Prostate gland (tissue), 2 donors: ENCODE results near the gene NEDD4L. TPM values are rescaled to one million over a fixed set of nuclear protein-coding genes. Genes with fewer than 3 reads are reported as not detected.

Source experiments
- DNase-seq: peaks from one replicate; pipeline ENCODE4 v3.0.0-alpha.2; 2019; ENCODE audit warnings: low spot score
- H3K27ac ChIP-seq, 2 donors: fragments of 200-600 bp; sonication (generic); 2 replicates each; pipeline ENCODE4 v1.5.1; 2017 to 2019
- H3K27me3 ChIP-seq: fragments of 200-600 bp; sonication (generic); replicated peaks from 2 replicates; pipeline ENCODE4 v1.5.1; 2019; ENCODE audit not compliant: insufficient read depth
- H3K36me3 ChIP-seq, 2 donors: fragments of 200-600 bp; sonication (generic); 1 replicate in 1 of 2; 2 replicates in 1 of 2; pipeline versions ENCODE4 v1.5.1 to v1.8.1; 2017 to 2019
- H3K4me1 ChIP-seq: fragments of 200-600 bp; sonication (generic); replicated peaks from 2 replicates; pipeline ENCODE4 v1.5.1; 2019
- H3K4me3 ChIP-seq, 2 donors: fragments of 200-600 bp; sonication (generic); 2 replicates each; pipeline ENCODE4 v1.5.1; 2017 to 2019
- H3K9me3 ChIP-seq: fragments of 200-600 bp; sonication (generic); 2 replicates; pipeline ENCODE4 v1.5.1; 2017
- POLR2A ChIP-seq: fragments of 450-650 bp; IDR thresholded peaks from one replicate; pipeline ENCODE4 v1.6.1; 2016; ENCODE audit warnings: antibody characterized with exemption, mild to moderate bottlenecking
- POLR2AphosphoS5 ChIP-seq: sonication (generic); formaldehyde crosslinking; IDR thresholded peaks from one replicate; pipeline ENCODE4 v1.6.1; 2017; ENCODE audit warnings: antibody characterized with exemption
- WGBS: methylation state at CpG from one replicate; pipeline ENCODE4 v1.1.5; 2018; 5-methylcytosine and 5-hydroxymethylcytosine counted together
- intact Hi-C: fragments of 100-400 bp; cut with DNase I; formaldehyde crosslinking; loops from one replicate; pipeline ENCODE4 v1.14.2; 2022
- total RNA-seq, 2 donors: library from RNA; depleted of rRNA; stranded (reverse); fragments of >200 nt; gene quantifications; one replicate each; pipeline ENCODE4 v1.1.0, GENCODE V29; 2016
- TF ChIP-seq, protein P1 (sequence below), 4 experiments: fragments of 200-600 bp in 2 of 4; fragments of 450-650 bp in 2 of 4; sonication (generic) in 2 of 4; IDR thresholded peaks; 1 replicate in 3 of 4; 2 replicates in 1 of 4; pipeline ENCODE4 v1.5.1; 2016 to 2019; ENCODE audit warnings: antibody characterized with exemption in 4 of 4, mild to moderate bottlenecking in 2 of 4, moderate library complexity in 2 of 4

The NEDD4L gene
- total RNA-seq, 2 donors from 2014 or later = 280 to 420 TPM

DNA sequence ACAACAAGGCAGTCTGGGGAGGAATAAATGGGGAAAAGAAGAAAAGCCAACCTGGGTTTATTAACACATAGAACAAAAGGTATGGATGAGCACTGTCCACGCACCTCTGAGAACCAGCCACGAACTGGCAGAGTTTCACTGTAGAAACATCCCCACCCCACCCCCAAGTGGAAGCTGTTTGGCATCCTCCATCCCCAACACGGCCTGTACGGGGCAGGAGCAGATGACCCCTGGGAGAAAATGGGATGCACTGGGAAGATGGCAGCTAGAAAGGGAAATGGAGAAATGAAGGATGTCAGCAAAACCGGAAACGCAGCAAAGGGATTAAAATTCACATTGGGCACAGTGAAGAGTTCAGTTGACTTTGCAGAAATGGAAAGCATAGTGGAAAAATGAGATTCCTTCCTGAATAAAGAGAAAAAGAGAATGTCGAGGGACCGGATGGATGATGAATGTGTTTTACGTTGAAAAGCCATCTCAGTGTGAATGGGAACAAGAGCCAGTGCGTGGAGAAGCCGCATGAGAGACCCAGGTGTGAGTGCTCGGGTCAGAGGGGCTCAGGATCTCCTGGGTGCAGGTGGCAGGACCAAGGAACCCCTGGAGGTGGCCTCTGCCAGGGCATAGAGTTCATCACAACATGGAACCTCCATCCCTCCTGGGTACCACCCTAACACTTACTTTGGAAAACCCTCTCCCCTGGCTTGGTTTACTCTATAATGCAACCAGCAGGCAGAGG lies 337.8 kb downstream of the NEDD4L start:
- H3K9me3 ChIP-seq = no peaks in the 10 kb centered on the region
- no peaks in the 10 kb centered on the region for H3K4me1 ChIP-seq
- no peak for DNase-seq
- H3K27me3 ChIP-seq = no peaks in the 10 kb centered on the region
- no peak for TF ChIP-seq POLR2A
- no peak overlapping the region for H3K27ac ChIP-seq
- intact Hi-C loops = no loop called here
- H3K4me3 ChIP-seq = no peak overlapping the region
- peaks cover 0 to 5% of the 10 kb centered on the region in 2 donors for H3K36me3 ChIP-seq
- 91% methylated on average over 12 of the region's 12 CpGs for WGBS

DNA sequence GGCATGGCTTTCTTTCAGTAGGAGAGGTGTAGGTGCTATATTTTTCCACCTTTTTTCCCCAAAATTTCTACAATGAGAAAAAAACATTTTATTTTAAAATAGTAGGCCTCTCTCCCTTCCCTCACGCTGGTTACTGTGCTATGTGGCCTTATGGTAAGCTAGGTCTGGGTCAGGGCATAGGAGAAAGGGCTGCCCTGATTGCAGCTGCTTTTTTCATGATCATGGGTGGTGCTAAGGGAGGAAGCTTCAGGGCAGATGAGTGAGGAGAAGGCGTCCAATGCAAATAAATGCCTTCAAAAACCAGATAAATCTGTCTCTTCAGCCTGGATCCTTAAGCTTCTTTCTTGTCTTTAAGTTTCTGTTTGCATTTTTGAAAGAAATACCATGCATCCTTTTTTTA lies 338.4 kb downstream of the NEDD4L start:
- H3K9me3 ChIP-seq = no peaks in the 10 kb centered on the region
- no peak for DNase-seq
- H3K4me3 ChIP-seq = no peak overlapping the region
- H3K27ac ChIP-seq = no peak overlapping the region
- TF ChIP-seq POLR2A (no peak), POLR2AphosphoS5 (no peak)
- TF ChIP-seq, protein P1, sequence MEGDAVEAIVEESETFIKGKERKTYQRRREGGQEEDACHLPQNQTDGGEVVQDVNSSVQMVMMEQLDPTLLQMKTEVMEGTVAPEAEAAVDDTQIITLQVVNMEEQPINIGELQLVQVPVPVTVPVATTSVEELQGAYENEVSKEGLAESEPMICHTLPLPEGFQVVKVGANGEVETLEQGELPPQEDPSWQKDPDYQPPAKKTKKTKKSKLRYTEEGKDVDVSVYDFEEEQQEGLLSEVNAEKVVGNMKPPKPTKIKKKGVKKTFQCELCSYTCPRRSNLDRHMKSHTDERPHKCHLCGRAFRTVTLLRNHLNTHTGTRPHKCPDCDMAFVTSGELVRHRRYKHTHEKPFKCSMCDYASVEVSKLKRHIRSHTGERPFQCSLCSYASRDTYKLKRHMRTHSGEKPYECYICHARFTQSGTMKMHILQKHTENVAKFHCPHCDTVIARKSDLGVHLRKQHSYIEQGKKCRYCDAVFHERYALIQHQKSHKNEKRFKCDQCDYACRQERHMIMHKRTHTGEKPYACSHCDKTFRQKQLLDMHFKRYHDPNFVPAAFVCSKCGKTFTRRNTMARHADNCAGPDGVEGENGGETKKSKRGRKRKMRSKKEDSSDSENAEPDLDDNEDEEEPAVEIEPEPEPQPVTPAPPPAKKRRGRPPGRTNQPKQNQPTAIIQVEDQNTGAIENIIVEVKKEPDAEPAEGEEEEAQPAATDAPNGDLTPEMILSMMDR (IDR thresholded peaks at IDR 0.05) = no peak
- 85% methylated on average over 2 of the region's 2 CpGs for WGBS
- H3K36me3 ChIP-seq = peaks cover 0 to 5% of the 10 kb centered on the region in 2 donors
- intact Hi-C loops = no loop called here
- H3K4me1 ChIP-seq = no peaks in the 10 kb centered on the region
- no peaks in the 10 kb centered on the region for H3K27me3 ChIP-seq

DNA sequence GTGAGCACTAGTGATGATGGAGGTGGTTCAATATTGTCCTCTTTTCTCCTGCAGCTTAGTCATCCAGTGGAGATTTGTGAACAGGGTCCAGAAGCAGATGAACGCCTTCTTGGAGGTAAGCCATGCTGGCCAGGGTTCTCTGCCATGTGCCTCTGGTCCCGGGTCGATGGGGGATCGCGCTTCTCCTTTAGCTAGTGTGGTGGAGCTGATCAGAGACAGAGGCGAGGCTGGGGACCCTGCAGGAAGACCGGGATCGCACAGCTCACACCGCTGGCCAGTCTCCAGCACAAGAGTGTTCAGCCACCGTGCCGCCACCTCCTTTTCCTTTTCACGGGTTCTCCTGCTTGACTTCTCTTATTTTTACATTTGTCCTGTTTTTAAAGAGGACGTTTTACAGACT lies 341.4 kb downstream of the NEDD4L start:
- H3K4me1 ChIP-seq = no peaks in the 10 kb centered on the region
- WGBS = 92% methylated on average over 13 of the region's 13 CpGs
- no peaks in the 10 kb centered on the region for H3K9me3 ChIP-seq
- H3K36me3 ChIP-seq = peaks cover 0 to 5% of the 10 kb centered on the region in 2 donors
- no peaks in the 10 kb centered on the region for H3K27me3 ChIP-seq
- no peak overlapping the region for H3K4me3 ChIP-seq
- no peak for DNase-seq
- TF ChIP-seq POLR2A = no peak
- TF ChIP-seq POLR2AphosphoS5 = no peak
- TF ChIP-seq, protein P1 (IDR thresholded peaks at IDR 0.05) = no peak
- H3K27ac ChIP-seq = no peak overlapping the region
- intact Hi-C loops = no loop called here

DNA sequence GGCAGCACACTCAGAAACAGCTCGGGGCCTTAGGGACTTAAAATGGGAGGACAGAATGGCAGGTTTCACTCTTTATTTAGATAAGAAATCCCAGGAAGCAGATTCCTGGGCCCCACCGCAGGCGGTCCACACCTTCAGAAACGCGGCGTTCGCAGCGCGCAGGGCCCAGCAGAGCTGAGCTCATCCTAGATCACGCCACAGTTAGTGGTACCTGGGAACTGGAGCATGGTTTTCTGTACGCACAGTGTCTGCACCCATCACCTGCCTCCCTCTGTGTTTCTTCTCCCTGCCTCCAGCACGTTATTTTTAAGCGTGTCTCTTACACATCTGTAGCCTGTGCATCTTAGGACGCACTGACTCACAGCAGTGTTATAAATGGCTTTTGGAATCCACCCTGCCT lies 342.8 kb downstream of the NEDD4L start:
- TF ChIP-seq POLR2A = no peak
- TF ChIP-seq POLR2AphosphoS5 = no peak
- TF ChIP-seq, protein P1 (IDR thresholded peaks at IDR 0.05) = no peak
- DNase-seq = no peak
- H3K36me3 ChIP-seq = peaks cover 2 to 5% of the 10 kb centered on the region in 2 donors
- intact Hi-C loops = no loop called here
- no peak overlapping the region for H3K27ac ChIP-seq
- WGBS = 94% methylated on average over 14 of the region's 14 CpGs
- H3K4me1 ChIP-seq = no peaks in the 10 kb centered on the region
- H3K9me3 ChIP-seq = no peaks in the 10 kb centered on the region
- no peaks in the 10 kb centered on the region for H3K27me3 ChIP-seq
- no peak overlapping the region for H3K4me3 ChIP-seq

DNA sequence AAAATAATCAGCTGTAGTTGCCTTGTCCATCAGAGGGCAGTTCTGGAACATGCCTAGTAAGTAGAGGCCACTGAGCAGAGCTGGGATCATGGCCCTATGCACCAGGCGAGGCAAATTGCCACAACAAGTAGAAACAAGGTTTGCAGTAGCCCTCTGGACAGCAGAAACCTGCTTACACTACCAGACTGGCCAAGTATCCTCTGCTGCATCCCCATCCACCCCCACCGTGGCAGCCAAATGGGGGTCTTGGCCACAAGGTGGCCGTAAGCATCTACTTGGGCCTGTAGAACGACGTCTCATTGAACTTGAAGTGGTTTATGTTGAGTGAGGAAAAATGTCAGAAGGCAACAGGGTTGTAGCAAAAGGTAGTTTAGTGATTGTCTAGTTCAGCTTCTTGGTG lies 343.7 kb downstream of the NEDD4L start:
- Histone ChIP-seq H3K9me3 (no peaks in the 10 kb centered on the region), H3K27me3 (no peaks in the 10 kb centered on the region), H3K4me3 (no peak overlapping the region), H3K36me3 (peaks cover 2 to 5% of the 10 kb centered on the region in 2 donors), H3K27ac (no peak overlapping the region), H3K4me1 (no peaks in the 10 kb centered on the region)
- 94% methylated on average over 5 of the region's 5 CpGs for WGBS
- DNase-seq = no peak
- TF ChIP-seq, protein P1 (IDR thresholded peaks at IDR 0.05) = no peak
- no peak for TF ChIP-seq POLR2AphosphoS5
- TF ChIP-seq POLR2A = no peak
- intact Hi-C loops = no loop called here
